ENCODE data around the gene PPARD. TPM values are rescaled to one million over a fixed set of nuclear protein-coding genes. Genes with fewer than 3 reads are reported as not detected.

The PPARD gene
- total and polyA plus RNA-seq, 2 experiments from 2014 or later = 15.9 to 21.7 TPM

GRCh38 chr6:35443341-35444030, 101.1 kb downstream of the PPARD start:
- Histone ChIP-seq H3K9me2 (ENCODE audit: insufficient read depth) (no peaks in the 10 kb centered on the region), H3K4me3 (no peak overlapping the region), H3K4me1 (ENCODE audit: insufficient read depth) (no peaks in the 10 kb centered on the region), H3F3A (ENCODE audit: insufficient read depth) (no peaks in the 10 kb centered on the region), H3K9me3 (ENCODE audit: low read depth) (no peaks in the 10 kb centered on the region), H3K27me3 (replicated peaks; ENCODE audit: insufficient read depth) (no peaks in the 10 kb centered on the region), H3K9ac (no peak overlapping the region), H3K36me3 (ENCODE audit: low read depth) (no peaks in the 10 kb centered on the region), H3K27ac (no peak overlapping the region), H3K79me2 (ENCODE audit: insufficient read depth) (no peaks in the 10 kb centered on the region), H2AFZ (no peak overlapping the region), H4K20me1 (ENCODE audit: insufficient read depth) (no peaks in the 10 kb centered on the region), H3K4me2 (ENCODE audit: unreplicated experiment) (no peak overlapping the region)
- no peak for DNase-seq
- WGBS, 2 experiments (ENCODE audit: low coverage in 1 of 2, low lambda C conversion rate in 2 of 2, missing lambda C conversion rate in 2 of 2) = 87 to 95% methylated on average over 9 of the region's 9 CpGs
- in situ Hi-C loops (cut with MboI) = no loop called here
- TF ChIP-seq EZH2 (IDR thresholded peaks at IDR 0.05; ENCODE audit: insufficient read depth, poor library complexity, severe bottlenecking) (no peak), EZH2phosphoT487 (IDR thresholded peaks at IDR 0.05; ENCODE audit: insufficient read depth, low read depth) (no peak)

GRCh38 chr6:35445691-35446090, 103.3 kb downstream of the PPARD start:
- in situ Hi-C loops (cut with MboI) = loop anchor here (5.0 kb wide), 1 partner anchor 103 kb away; the partner anchor contains the start of gene PPARD
- Histone ChIP-seq H3K9ac (no peak overlapping the region), H3K4me1 (ENCODE audit: insufficient read depth) (no peaks in the 10 kb centered on the region), H3F3A (ENCODE audit: insufficient read depth) (no peaks in the 10 kb centered on the region), H3K9me2 (ENCODE audit: insufficient read depth) (no peaks in the 10 kb centered on the region), H3K36me3 (ENCODE audit: low read depth) (no peaks in the 10 kb centered on the region), H3K79me2 (ENCODE audit: insufficient read depth) (no peaks in the 10 kb centered on the region), H3K4me3 (no peak overlapping the region), H4K20me1 (ENCODE audit: insufficient read depth) (no peaks in the 10 kb centered on the region), H3K27me3 (replicated peaks; ENCODE audit: insufficient read depth) (no peaks in the 10 kb centered on the region), H2AFZ (no peak overlapping the region), H3K4me2 (ENCODE audit: unreplicated experiment) (no peak overlapping the region), H3K9me3 (ENCODE audit: low read depth) (no peaks in the 10 kb centered on the region), H3K27ac (no peak overlapping the region)
- TF ChIP-seq EZH2phosphoT487 (IDR thresholded peaks at IDR 0.05; ENCODE audit: insufficient read depth, low read depth) = no peak
- no peak for TF ChIP-seq EZH2 (IDR thresholded peaks at IDR 0.05; ENCODE audit: insufficient read depth, poor library complexity, severe bottlenecking)
- 79 to 84% methylated on average over 7 of the region's 7 CpGs for WGBS, 2 experiments (ENCODE audit: low coverage in 1 of 2, low lambda C conversion rate in 2 of 2, missing lambda C conversion rate in 2 of 2)
- DNase-seq = peak; percentile 26

- H3K36me3 ChIP-seq (ENCODE audit: low read depth) = no peaks in the 10 kb centered on the region
- peaks cover 4% of the 10 kb centered on the region; the same call in 1 of the 2 replicates for H3F3A ChIP-seq (ENCODE audit: insufficient read depth)
- 68 to 74% methylated on average over 7 of the region's 7 CpGs for WGBS, 2 experiments (ENCODE audit: low coverage in 1 of 2, low lambda C conversion rate in 2 of 2, missing lambda C conversion rate in 2 of 2)
- in situ Hi-C loops (cut with MboI) = loop anchor here (5.0 kb wide), 1 partner anchor 106 kb away; the partner anchor contains the start of gene PPARD
- H3K27me3 ChIP-seq (replicated peaks; ENCODE audit: insufficient read depth) = no peaks in the 10 kb centered on the region
- H3K4me1 ChIP-seq (ENCODE audit: insufficient read depth) = peaks cover 3% of the 10 kb centered on the region
- no peak overlapping the region for H3K9ac ChIP-seq
- 0 out of 2 replicates have a peak, but pooled peaks cover under 1% of the 10 kb centered on the region for H3K79me2 ChIP-seq (ENCODE audit: insufficient read depth)
- H3K9me3 ChIP-seq (ENCODE audit: low read depth) = no peaks in the 10 kb centered on the region
- no peak for DNase-seq
- no peak overlapping the region for H3K4me3 ChIP-seq
- H3K27ac ChIP-seq = no peak overlapping the region
- H4K20me1 ChIP-seq (ENCODE audit: insufficient read depth) = no peaks in the 10 kb centered on the region
- H2AFZ ChIP-seq = no peak overlapping the region
- H3K4me2 ChIP-seq (ENCODE audit: unreplicated experiment) = no peak overlapping the region
- no peak for TF ChIP-seq EZH2phosphoT487 (IDR thresholded peaks at IDR 0.05; ENCODE audit: insufficient read depth, low read depth)
- no peak for TF ChIP-seq EZH2 (IDR thresholded peaks at IDR 0.05; ENCODE audit: insufficient read depth, poor library complexity, severe bottlenecking)
- no peaks in the 10 kb centered on the region for H3K9me2 ChIP-seq (ENCODE audit: insufficient read depth)
Measured at GRCh38 chr6:35448191-35448590, 105.8 kb downstream of the PPARD start.

GRCh38 chr6:35449287-35449881, 107.0 kb downstream of the PPARD start:
- H3K4me3 ChIP-seq = no peak overlapping the region
- WGBS, 2 experiments (ENCODE audit: low coverage in 1 of 2, low lambda C conversion rate in 2 of 2, missing lambda C conversion rate in 2 of 2) = 24 to 25% methylated on average over 14 of the region's 14 CpGs
- no peaks in the 10 kb centered on the region for H3K36me3 ChIP-seq (ENCODE audit: low read depth)
- no peaks in the 10 kb centered on the region for H4K20me1 ChIP-seq (ENCODE audit: insufficient read depth)
- TF ChIP-seq EZH2phosphoT487 (IDR thresholded peaks at IDR 0.05; ENCODE audit: insufficient read depth, low read depth) (no peak), EZH2 (IDR thresholded peaks at IDR 0.05; ENCODE audit: insufficient read depth, poor library complexity, severe bottlenecking) (no peak)
- H3K27me3 ChIP-seq (replicated peaks; ENCODE audit: insufficient read depth) = no peaks in the 10 kb centered on the region
- no peaks in the 10 kb centered on the region for H3K9me2 ChIP-seq (ENCODE audit: insufficient read depth)
- peak; percentile 88 for DNase-seq
- peaks cover 15% of the 10 kb centered on the region for H3K4me1 ChIP-seq (ENCODE audit: insufficient read depth)
- in situ Hi-C loops (cut with MboI) = loop anchor here (5.0 kb wide), 1 partner anchor 107 kb away; the partner anchor contains the start of gene PPARD
- H3K4me2 ChIP-seq (ENCODE audit: unreplicated experiment) = no peak overlapping the region
- H3F3A ChIP-seq (ENCODE audit: insufficient read depth) = peaks cover 11% of the 10 kb centered on the region; the same call in 1 of the 2 replicates
- H2AFZ ChIP-seq = no peak overlapping the region
- no peaks in the 10 kb centered on the region for H3K9me3 ChIP-seq (ENCODE audit: low read depth)
- H3K9ac ChIP-seq = no peak overlapping the region
- no peak overlapping the region for H3K27ac ChIP-seq
- 0 out of 2 replicates have a peak, but pooled peaks cover 8% of the 10 kb centered on the region for H3K79me2 ChIP-seq (ENCODE audit: insufficient read depth)
